Astrocyte (in vitro differentiated cells and primary cell): ENCODE data around the gene RHBDL3. TPM values are rescaled to one million over a fixed set of nuclear protein-coding genes. Genes with fewer than 3 reads are reported as not detected.

Experiments used
- DNase-seq: peaks from one replicate; pipeline ENCODE4 v3.0.0-alpha.2; 2010; ENCODE audit warnings: low read depth
- FAIRE-seq: peaks from 2 replicates; lab custom pipeline; 2011; peaks lifted over from hg19 to GRCh38; lab: Jason Lieb, UNC
- H2AFZ ChIP-seq: 2 replicates; pipeline ENCODE4 v1.6.0; 2012; ENCODE audit warnings: low read depth, low read length, inconsistent platforms
- H3K27ac ChIP-seq: 2 replicates; pipeline ENCODE4 v1.5.1; 2011; ENCODE audit warnings: low read depth, low read length, inconsistent platforms
- H3K27me3 ChIP-seq: 2 replicates; pipeline ENCODE4 v1.6.0; 2011; ENCODE audit warnings: low read length, inconsistent platforms; ENCODE audit not compliant: insufficient read depth
- H3K36me3 ChIP-seq: 2 replicates; pipeline ENCODE4 v1.5.1; 2011; ENCODE audit warnings: low read length, inconsistent platforms; ENCODE audit not compliant: insufficient read depth
- H3K4me1 ChIP-seq: 2 replicates; pipeline ENCODE4 v1.5.1; 2011; ENCODE audit warnings: low read length, inconsistent platforms; ENCODE audit not compliant: insufficient read depth
- H3K4me2 ChIP-seq: 2 replicates; pipeline ENCODE4 v1.6.0; 2012; ENCODE audit warnings: low read length, inconsistent platforms
- H3K4me3 ChIP-seq: 2 replicates; pipeline ENCODE4 v1.5.1; 2011; ENCODE audit warnings: low read depth, mild to moderate bottlenecking, low read length, inconsistent platforms; ENCODE audit not compliant: insufficient read depth
- H3K79me2 ChIP-seq: 2 replicates; pipeline ENCODE4 v1.6.0; 2012; ENCODE audit warnings: mild to moderate bottlenecking, low read length, inconsistent platforms; ENCODE audit not compliant: insufficient read depth
- H3K9ac ChIP-seq: 2 replicates; pipeline ENCODE4 v1.6.0; 2012; ENCODE audit warnings: mild to moderate bottlenecking, low read length, inconsistent platforms
- H3K9me3 ChIP-seq: 2 replicates; pipeline ENCODE4 v1.5.1; 2012; ENCODE audit warnings: low read depth, mild to moderate bottlenecking, low read length, inconsistent platforms; ENCODE audit not compliant: insufficient read depth
- H4K20me1 ChIP-seq: 2 replicates; pipeline ENCODE4 v1.6.0; 2012; ENCODE audit warnings: low read length, inconsistent platforms; ENCODE audit not compliant: insufficient read depth
- H3K27ac Mint-ChIP-seq: one replicate; pipeline ENCODE4 v1.8.0; 2021; ENCODE audit warnings: mild to moderate bottlenecking, mixed read lengths; ENCODE audit not compliant: unreplicated experiment
- H3K27me3 Mint-ChIP-seq: one replicate; pipeline ENCODE4 v1.8.0; 2021; ENCODE audit warnings: low read depth, mixed read lengths; ENCODE audit not compliant: unreplicated experiment
- H3K36me3 Mint-ChIP-seq: one replicate; pipeline ENCODE4 v1.8.0; 2021; ENCODE audit warnings: low read depth, mixed read lengths; ENCODE audit not compliant: unreplicated experiment
- H3K4me1 Mint-ChIP-seq: one replicate; pipeline ENCODE4 v1.8.0; 2021; ENCODE audit warnings: low read depth, mixed read lengths; ENCODE audit not compliant: unreplicated experiment
- H3K4me3 Mint-ChIP-seq: one replicate; pipeline ENCODE4 v1.8.0; 2021; ENCODE audit warnings: mild to moderate bottlenecking, moderate library complexity, mixed read lengths; ENCODE audit not compliant: unreplicated experiment
- H3K9me3 Mint-ChIP-seq: one replicate; pipeline ENCODE4 v1.8.0; 2021; ENCODE audit warnings: mild to moderate bottlenecking, mixed read lengths; ENCODE audit not compliant: unreplicated experiment
- EZH2 ChIP-seq: IDR thresholded peaks from 2 replicates; pipeline ENCODE4 v1.6.1; 2012; ENCODE audit warnings: mild to moderate bottlenecking, low read length, inconsistent platforms; ENCODE audit not compliant: insufficient read depth
- total RNA-seq: library from RNA; stranded (reverse); gene quantifications from 2 replicates; pipeline ENCODE4 v1.2.1, GENCODE V29; 2021
- TF ChIP-seq, protein P1 (sequence below): IDR thresholded peaks from 2 replicates; pipeline ENCODE4 v1.5.1; 2011; ENCODE audit warnings: low read depth, mild to moderate bottlenecking, inconsistent platforms, low read length, moderate library complexity; ENCODE audit not compliant: insufficient read depth

Gene RHBDL3
- total RNA-seq, 1 donor from 2014 or later: 1.4 TPM

GRCh38 chr17:32297424-32297823 lies 31.8 kb downstream of the RHBDL3 start:
- Histone ChIP-seq H3K9ac (no peak overlapping the region), H2AFZ (no peak overlapping the region), H3K4me2 (no peak overlapping the region), H3K9me3 (no peaks in the 10 kb centered on the region), H3K4me3 (no peak overlapping the region), H3K27ac (no peak overlapping the region), H3K36me3 (no peaks in the 10 kb centered on the region), H4K20me1 (no peaks in the 10 kb centered on the region), H3K4me1 (no peaks in the 10 kb centered on the region), H3K79me2 (no peaks in the 10 kb centered on the region), H3K27me3 (peaks cover 5% of the 10 kb centered on the region)
- FAIRE-seq (no peak), DNase-seq (no peak)
- Mint-ChIP-seq H3K4me1 (no peaks in the 10 kb centered on the region), H3K9me3 (no peaks in the 10 kb centered on the region), H3K27ac (no peak overlapping the region), H3K36me3 (no peaks in the 10 kb centered on the region), H3K4me3 (no peak overlapping the region), H3K27me3 (peaks cover 17% of the 10 kb centered on the region)
- no peak for TF ChIP-seq EZH2
- TF ChIP-seq, protein P1, sequence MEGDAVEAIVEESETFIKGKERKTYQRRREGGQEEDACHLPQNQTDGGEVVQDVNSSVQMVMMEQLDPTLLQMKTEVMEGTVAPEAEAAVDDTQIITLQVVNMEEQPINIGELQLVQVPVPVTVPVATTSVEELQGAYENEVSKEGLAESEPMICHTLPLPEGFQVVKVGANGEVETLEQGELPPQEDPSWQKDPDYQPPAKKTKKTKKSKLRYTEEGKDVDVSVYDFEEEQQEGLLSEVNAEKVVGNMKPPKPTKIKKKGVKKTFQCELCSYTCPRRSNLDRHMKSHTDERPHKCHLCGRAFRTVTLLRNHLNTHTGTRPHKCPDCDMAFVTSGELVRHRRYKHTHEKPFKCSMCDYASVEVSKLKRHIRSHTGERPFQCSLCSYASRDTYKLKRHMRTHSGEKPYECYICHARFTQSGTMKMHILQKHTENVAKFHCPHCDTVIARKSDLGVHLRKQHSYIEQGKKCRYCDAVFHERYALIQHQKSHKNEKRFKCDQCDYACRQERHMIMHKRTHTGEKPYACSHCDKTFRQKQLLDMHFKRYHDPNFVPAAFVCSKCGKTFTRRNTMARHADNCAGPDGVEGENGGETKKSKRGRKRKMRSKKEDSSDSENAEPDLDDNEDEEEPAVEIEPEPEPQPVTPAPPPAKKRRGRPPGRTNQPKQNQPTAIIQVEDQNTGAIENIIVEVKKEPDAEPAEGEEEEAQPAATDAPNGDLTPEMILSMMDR: no peak

DNA sequence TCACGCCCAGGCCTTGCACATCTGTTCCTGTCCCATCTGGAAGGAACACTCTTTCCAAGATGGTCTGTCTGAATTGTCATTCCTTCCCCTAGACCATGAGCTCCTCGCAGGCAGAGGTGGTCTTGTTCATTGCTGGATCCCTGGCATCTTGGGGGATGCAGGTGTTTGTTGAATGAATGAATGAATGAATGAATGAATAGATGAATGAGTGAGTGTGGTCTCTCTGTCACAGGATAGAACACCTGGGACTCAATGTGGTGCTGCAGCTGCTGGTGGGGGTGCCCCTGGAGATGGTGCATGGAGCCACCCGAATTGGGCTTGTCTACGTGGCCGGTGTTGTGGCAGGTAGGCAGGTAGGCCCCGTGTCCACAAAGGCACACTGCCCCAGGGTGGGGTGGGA lies 32.2 kb downstream of the RHBDL3 start:
- Histone ChIP-seq H3K9me3 (no peaks in the 10 kb centered on the region), H3K4me3 (no peak overlapping the region), H3K79me2 (no peaks in the 10 kb centered on the region), H2AFZ (no peak overlapping the region), H3K27me3 (peaks cover 5% of the 10 kb centered on the region), H3K36me3 (no peaks in the 10 kb centered on the region), H3K4me2 (no peak overlapping the region), H3K27ac (no peak overlapping the region), H3K4me1 (no peaks in the 10 kb centered on the region), H4K20me1 (no peaks in the 10 kb centered on the region), H3K9ac (no peak overlapping the region)
- DNase-seq: no peak
- Mint-ChIP-seq H3K4me1 (no peaks in the 10 kb centered on the region), H3K4me3 (no peak overlapping the region), H3K36me3 (no peaks in the 10 kb centered on the region), H3K9me3 (no peaks in the 10 kb centered on the region), H3K27ac (no peak overlapping the region), H3K27me3 (peaks cover 16% of the 10 kb centered on the region)
- TF ChIP-seq, protein P1: no peak
- no peak for TF ChIP-seq EZH2
- FAIRE-seq: no peak

GRCh38 chr17:32298298-32298697 lies 32.7 kb downstream of the RHBDL3 start:
- DNase-seq (no peak), FAIRE-seq (no peak)
- no peak for TF ChIP-seq EZH2
- TF ChIP-seq, protein P1: no peak
- no peaks in the 10 kb centered on the region for H3K36me3 ChIP-seq
- no peak overlapping the region for H3K4me3 Mint-ChIP-seq
- H3K4me1 ChIP-seq: no peaks in the 10 kb centered on the region
- H3K4me3 ChIP-seq: no peak overlapping the region
- no peaks in the 10 kb centered on the region for H3K9me3 Mint-ChIP-seq
- no peaks in the 10 kb centered on the region for H3K4me1 Mint-ChIP-seq
- no peak overlapping the region for H3K9ac ChIP-seq
- no peak overlapping the region for H3K27ac Mint-ChIP-seq
- H3K27ac ChIP-seq: no peak overlapping the region
- peaks cover 5% of the 10 kb centered on the region for H3K27me3 ChIP-seq
- no peaks in the 10 kb centered on the region for H4K20me1 ChIP-seq
- no peaks in the 10 kb centered on the region for H3K36me3 Mint-ChIP-seq
- H3K4me2 ChIP-seq: no peak overlapping the region
- no peaks in the 10 kb centered on the region for H3K79me2 ChIP-seq
- H3K27me3 Mint-ChIP-seq: peaks cover 15% of the 10 kb centered on the region
- H2AFZ ChIP-seq: no peak overlapping the region
- H3K9me3 ChIP-seq: no peaks in the 10 kb centered on the region
